ENCODE measurements around the gene TMEM176B.

DNA sequence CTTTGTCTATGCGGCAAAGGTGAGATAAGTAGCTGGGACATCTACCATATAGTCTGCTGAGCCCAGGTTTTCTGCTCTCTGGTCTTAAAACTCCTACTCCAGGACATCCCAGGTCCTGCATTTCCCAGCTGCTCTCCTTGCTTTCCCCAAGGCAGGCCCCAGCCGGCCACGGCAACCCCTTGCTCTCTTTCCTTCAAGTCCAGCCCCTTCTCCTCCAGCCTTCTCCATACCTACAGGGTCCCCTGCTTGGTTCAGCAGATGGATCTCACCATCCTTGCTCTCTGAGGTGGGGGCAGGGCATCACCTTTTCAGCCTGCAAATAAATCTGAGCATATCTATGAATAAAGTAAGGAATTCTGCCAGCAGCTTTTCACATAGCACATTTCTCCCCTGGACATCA is 54.3 kb downstream of the TMEM176B start:
- TF ChIP-seq, protein P1, sequence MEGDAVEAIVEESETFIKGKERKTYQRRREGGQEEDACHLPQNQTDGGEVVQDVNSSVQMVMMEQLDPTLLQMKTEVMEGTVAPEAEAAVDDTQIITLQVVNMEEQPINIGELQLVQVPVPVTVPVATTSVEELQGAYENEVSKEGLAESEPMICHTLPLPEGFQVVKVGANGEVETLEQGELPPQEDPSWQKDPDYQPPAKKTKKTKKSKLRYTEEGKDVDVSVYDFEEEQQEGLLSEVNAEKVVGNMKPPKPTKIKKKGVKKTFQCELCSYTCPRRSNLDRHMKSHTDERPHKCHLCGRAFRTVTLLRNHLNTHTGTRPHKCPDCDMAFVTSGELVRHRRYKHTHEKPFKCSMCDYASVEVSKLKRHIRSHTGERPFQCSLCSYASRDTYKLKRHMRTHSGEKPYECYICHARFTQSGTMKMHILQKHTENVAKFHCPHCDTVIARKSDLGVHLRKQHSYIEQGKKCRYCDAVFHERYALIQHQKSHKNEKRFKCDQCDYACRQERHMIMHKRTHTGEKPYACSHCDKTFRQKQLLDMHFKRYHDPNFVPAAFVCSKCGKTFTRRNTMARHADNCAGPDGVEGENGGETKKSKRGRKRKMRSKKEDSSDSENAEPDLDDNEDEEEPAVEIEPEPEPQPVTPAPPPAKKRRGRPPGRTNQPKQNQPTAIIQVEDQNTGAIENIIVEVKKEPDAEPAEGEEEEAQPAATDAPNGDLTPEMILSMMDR (IDR thresholded peaks at IDR 0.05) = no peak
- no peak for TF ChIP-seq EZH2 (IDR thresholded peaks at IDR 0.05; ENCODE audit: borderline replicate concordance, insufficient read depth, low read depth, low read length, poor library complexity, severe bottlenecking)

All from B cell (primary cell).